ENCODE results near the gene PTGFRN.
A peak's percentile ranks its signal among the peaks of the same experiment; 100 is the strongest.
"Not testable (repeated sequence)": the region's sequence is repeated elsewhere in the genome, so short reads cannot be mapped to it uniquely, and the experiment has no call there.

PTGFRN gene
- 0 to 19.7 (median 7.4) reads per million in 9 experiments for total RNA-seq

- DNase-seq (peak in 1 of 3 experiments; percentile 11), ATAC-seq (replicated peaks) (peak; percentile 61)
- Mint-ChIP-seq H3K4me3 (peak within 1 kb of the TSS; percentile 72 to 86), H3K9me3 (no peaks in the 10 kb centered on the region), H3K36me3 (ENCODE audit: insufficient read depth) (peaks cover 4% of the 10 kb centered on the region), H3K27me3 (peaks cover 9 to 17% of the 10 kb centered on the region in 2 donors), H3K4me1 (ENCODE audit: low read depth in 2 of 2) (peaks cover 4% of the 10 kb centered on the region in 2 donors), H3K27ac (peak within 1 kb of the TSS in 1 of 2 donors; percentile 62)
These were observed at the start of gene PTGFRN for GRCh38 chr1:116909512-116910378. PTGFRN (plus strand) TSS chr1:116909916; CDS start chr1:116910204, 288 bp downstream.

- H3K9me3 Mint-ChIP-seq; H3K27me3 Mint-ChIP-seq; ATAC-seq (replicated peaks); H3K36me3 Mint-ChIP-seq (ENCODE audit: insufficient read depth); DNase-seq; H3K4me1 Mint-ChIP-seq (ENCODE audit: low read depth in 2 of 2); H3K27ac Mint-ChIP-seq; H3K4me3 Mint-ChIP-seq: not testable (repeated sequence)
These were observed 49.5 kb upstream of the PTGFRN start for GRCh38 chr1:116860167-116860566.

- H3K9me3 Mint-ChIP-seq, result no peaks in the 10 kb centered on the region
- DNase-seq, result no peak
- H3K27ac Mint-ChIP-seq, result no peak overlapping the region
- H3K36me3 Mint-ChIP-seq (ENCODE audit: insufficient read depth), result no peaks in the 10 kb centered on the region
- ATAC-seq (replicated peaks), result no peak
- H3K4me3 Mint-ChIP-seq, result no peak overlapping the region
- H3K27me3 Mint-ChIP-seq, result no peaks in the 10 kb centered on the region
- no peaks in the 10 kb centered on the region for H3K4me1 Mint-ChIP-seq (ENCODE audit: low read depth in 2 of 2)
These were observed 48.6 kb upstream of the PTGFRN start for GRCh38 chr1:116861137-116861536.

GRCh38 chr1:116863031-116863430 is 46.7 kb upstream of the PTGFRN start:
- H3K4me3 Mint-ChIP-seq, result not testable (repeated sequence)

GRCh38 chr1:116866478-116866877 is 43.2 kb upstream of the PTGFRN start:
- not testable (repeated sequence) for ATAC-seq (replicated peaks); DNase-seq; H3K27me3 Mint-ChIP-seq; H3K4me1 Mint-ChIP-seq (ENCODE audit: low read depth in 2 of 2); H3K9me3 Mint-ChIP-seq; H3K36me3 Mint-ChIP-seq (ENCODE audit: insufficient read depth); H3K27ac Mint-ChIP-seq; H3K4me3 Mint-ChIP-seq

More at GRCh38 chr1:116863031-116863430, 46.7 kb upstream of the PTGFRN start:
- H3K27me3 Mint-ChIP-seq; DNase-seq; H3K36me3 Mint-ChIP-seq (ENCODE audit: insufficient read depth); H3K4me1 Mint-ChIP-seq (ENCODE audit: low read depth in 2 of 2); H3K9me3 Mint-ChIP-seq; ATAC-seq (replicated peaks); H3K27ac Mint-ChIP-seq: not testable (repeated sequence)

- Mint-ChIP-seq H3K4me1 (ENCODE audit: low read depth in 2 of 2) (no peaks in the 10 kb centered on the region), H3K36me3 (ENCODE audit: insufficient read depth) (no peaks in the 10 kb centered on the region), H3K9me3 (no peaks in the 10 kb centered on the region), H3K27ac (no peak overlapping the region), H3K27me3 (peaks cover 14 to 16% of the 10 kb centered on the region in 2 donors), H3K4me3 (no peak overlapping the region)
- no peak for DNase-seq
- ATAC-seq (replicated peaks), result no peak
These were observed 41.3 kb upstream of the PTGFRN start for GRCh38 chr1:116868385-116868784.

- Mint-ChIP-seq H3K4me3 (no peak overlapping the region), H3K27ac (no peak overlapping the region), H3K27me3 (peaks cover 14 to 16% of the 10 kb centered on the region in 2 donors), H3K36me3 (ENCODE audit: insufficient read depth) (no peaks in the 10 kb centered on the region), H3K4me1 (ENCODE audit: low read depth in 2 of 2) (no peaks in the 10 kb centered on the region), H3K9me3 (no peaks in the 10 kb centered on the region)
- DNase-seq, result no peak
- no peak for ATAC-seq (replicated peaks)
These were observed 40.1 kb upstream of the PTGFRN start for GRCh38 chr1:116869611-116870010.

- Mint-ChIP-seq H3K9me3 (no peaks in the 10 kb centered on the region), H3K36me3 (ENCODE audit: insufficient read depth) (no peaks in the 10 kb centered on the region), H3K4me1 (ENCODE audit: low read depth in 2 of 2) (no peaks in the 10 kb centered on the region), H3K27ac (no peak overlapping the region), H3K27me3 (peaks cover 14 to 16% of the 10 kb centered on the region in 2 donors), H3K4me3 (no peak overlapping the region)
- ATAC-seq (replicated peaks) (no peak), DNase-seq (no peak)
These were observed 39.4 kb upstream of the PTGFRN start for GRCh38 chr1:116870300-116870699.

GRCh38 chr1:116871779-116872146 is 38.0 kb upstream of the PTGFRN start:
- H3K9me3 Mint-ChIP-seq, result no peaks in the 10 kb centered on the region
- ATAC-seq (replicated peaks) (no peak), DNase-seq (no peak)
- H3K4me3 Mint-ChIP-seq, result no peak overlapping the region
- H3K27ac Mint-ChIP-seq, result peak overlapping the region in 1 of 2 donors; percentile 11
- H3K36me3 Mint-ChIP-seq (ENCODE audit: insufficient read depth), result no peaks in the 10 kb centered on the region
- H3K27me3 Mint-ChIP-seq, result peaks cover 14 to 16% of the 10 kb centered on the region in 2 donors
- no peaks in the 10 kb centered on the region for H3K4me1 Mint-ChIP-seq (ENCODE audit: low read depth in 2 of 2)

- H3K4me1 Mint-ChIP-seq (ENCODE audit: low read depth in 2 of 2), result no peaks in the 10 kb centered on the region
- ATAC-seq (replicated peaks) (no peak), DNase-seq (no peak)
- no peaks in the 10 kb centered on the region for H3K36me3 Mint-ChIP-seq (ENCODE audit: insufficient read depth)
- no peak overlapping the region for H3K27ac Mint-ChIP-seq
- peaks cover 14 to 16% of the 10 kb centered on the region in 2 donors for H3K27me3 Mint-ChIP-seq
- H3K4me3 Mint-ChIP-seq, result no peak overlapping the region
- H3K9me3 Mint-ChIP-seq, result no peaks in the 10 kb centered on the region
These were observed 35.9 kb upstream of the PTGFRN start for GRCh38 chr1:116873680-116874271.

- Mint-ChIP-seq H3K27ac (no peak overlapping the region), H3K9me3 (no peaks in the 10 kb centered on the region), H3K36me3 (ENCODE audit: insufficient read depth) (no peaks in the 10 kb centered on the region), H3K4me3 (no peak overlapping the region), H3K27me3 (peaks cover 14 to 16% of the 10 kb centered on the region in 2 donors), H3K4me1 (ENCODE audit: low read depth in 2 of 2) (no peaks in the 10 kb centered on the region)
- ATAC-seq (replicated peaks) (no peak), DNase-seq (no peak)
These were observed 34.9 kb upstream of the PTGFRN start for GRCh38 chr1:116874733-116875249.

- Mint-ChIP-seq H3K4me1 (ENCODE audit: low read depth in 2 of 2) (no peaks in the 10 kb centered on the region), H3K27ac (no peak overlapping the region), H3K4me3 (no peak overlapping the region), H3K27me3 (peaks cover 14 to 16% of the 10 kb centered on the region in 2 donors), H3K36me3 (ENCODE audit: insufficient read depth) (no peaks in the 10 kb centered on the region), H3K9me3 (no peaks in the 10 kb centered on the region)
- ATAC-seq (replicated peaks) (no peak), DNase-seq (no peak)
These were observed 34.3 kb upstream of the PTGFRN start for GRCh38 chr1:116875391-116875790.

- not testable (repeated sequence) for ATAC-seq (replicated peaks); H3K27ac Mint-ChIP-seq; H3K36me3 Mint-ChIP-seq (ENCODE audit: insufficient read depth); H3K4me3 Mint-ChIP-seq; H3K9me3 Mint-ChIP-seq; H3K4me1 Mint-ChIP-seq (ENCODE audit: low read depth in 2 of 2); DNase-seq
- H3K27me3 Mint-ChIP-seq, result peaks cover 14 to 16% of the 10 kb centered on the region in 2 donors
These were observed 33.8 kb upstream of the PTGFRN start for GRCh38 chr1:116875946-116876345.
